B cell (primary cell): Measurements from ENCODE around the gene PRSS8. TPM values are rescaled to one million over a fixed set of nuclear protein-coding genes. Genes with fewer than 3 reads are reported as not detected.

Experiments used
- ATAC-seq: fragments of 200-7000 bp; cut with Tn5 transposase; one replicate; pipeline ENCODE4 v1.10.0; 2021; ENCODE audit warnings: low read depth, mild to moderate bottlenecking, moderate number of reproducible peaks, moderate library complexity
- CTCF ChIA-PET: fragments of 350-600 bp; sonication (Branson Sonifier 250); formaldehyde crosslinking; loops from one replicate; lab custom pipeline; 2021; ENCODE audit warnings: antibody characterized with exemption, inconsistent platforms; lab: Charles Lee
- POLR2A ChIA-PET: fragments of 350-600 bp; sonication (Branson Sonifier 250); formaldehyde crosslinking; loops from one replicate; lab custom pipeline; 2021; ENCODE audit warnings: antibody characterized with exemption; lab: Charles Lee
- DNase-seq: peaks from one replicate; pipeline ENCODE4 v3.0.0; 2013
- H2AFZ ChIP-seq: 2 replicates; pipeline ENCODE4 v1.6.1; 2012; ENCODE audit warnings: mild to moderate bottlenecking, low read depth, low read length; ENCODE audit not compliant: insufficient read depth, poor library complexity, severe bottlenecking
- H3K27ac ChIP-seq, 2 donors: 1 replicate in 1 of 2; 2 replicates in 1 of 2; pipeline ENCODE4 v1.5.1; 2012 to 2013; ENCODE audit warnings: low read length in 2 of 2, mild to moderate bottlenecking in 2 of 2, moderate library complexity in 1 of 2
- H3K27me3 ChIP-seq, 4 experiments: fragments of 200-600 bp in 1 of 4; sonication (generic) in 1 of 4; replicated peaks in 1 of 4; 1 replicate in 2 of 4; 2 replicates in 2 of 4; pipeline versions ENCODE4 v1.6.1 to v1.7.0; 2013 to 2016; ENCODE audit warnings: low read length in 3 of 4, mild to moderate bottlenecking in 2 of 4, mixed read lengths in 1 of 4, moderate library complexity in 1 of 4; ENCODE audit not compliant: insufficient read depth in 4 of 4, control insufficient read depth in 3 of 4; ENCODE audit errors: control extremely low read depth in 1 of 4
- H3K36me3 ChIP-seq, 2 experiments: replicated peaks in 1 of 2; 1 replicate in 1 of 2; 2 replicates in 1 of 2; pipeline versions ENCODE4 v1.6.1 to v1.7.1; 2013; ENCODE audit warnings: low read length in 1 of 2; ENCODE audit not compliant: insufficient read depth in 2 of 2, control insufficient read depth in 1 of 2; ENCODE audit errors: control extremely low read depth in 1 of 2, extremely low read depth in 1 of 2
- H3K4me1 ChIP-seq, 2 donors: fragments of 200-600 bp in 1 of 2; sonication (generic) in 1 of 2; 1 replicate in 1 of 2; 2 replicates in 1 of 2; pipeline versions ENCODE4 v1.5.1 to v1.6.1; 2013 to 2017; ENCODE audit warnings: low read length in 2 of 2; ENCODE audit not compliant: control insufficient read depth in 2 of 2, insufficient read depth in 2 of 2
- H3K4me2 ChIP-seq: replicated peaks from 2 replicates; pipeline ENCODE3; 2012; ENCODE audit warnings: mild to moderate bottlenecking, low read depth, low read length; ENCODE audit not compliant: poor library complexity, severe bottlenecking
- H3K4me3 ChIP-seq, 5 experiments: fragments of 200-600 bp in 1 of 5; sonication (generic) in 1 of 5; 1 replicate in 3 of 5; 2 replicates in 2 of 5; pipeline versions ENCODE4 v1.5.1 to v1.7.0; 2011 to 2016; ENCODE audit warnings: low read length in 4 of 5, mild to moderate bottlenecking in 4 of 5, low read depth in 2 of 5, control low read depth in 1 of 5, moderate library complexity in 1 of 5; ENCODE audit not compliant: insufficient read depth in 1 of 5; ENCODE audit errors: control extremely low read depth in 1 of 5, extremely low read depth in 1 of 5
- H3K79me2 ChIP-seq: fragments of 200-600 bp; sonication (generic); one replicate; pipeline ENCODE4 v1.6.0; 2016; ENCODE audit warnings: low read length; ENCODE audit not compliant: control insufficient read depth, insufficient read depth
- H3K9ac ChIP-seq: fragments of 200-600 bp; sonication (generic); 2 replicates; pipeline ENCODE4 v1.6.1; 2017; ENCODE audit warnings: mild to moderate bottlenecking, low read length, moderate library complexity
- H3K9me3 ChIP-seq, 3 donors: one replicate each; pipeline versions ENCODE4 v1.6.1 to v1.7.1; 2013; ENCODE audit warnings: low read length in 2 of 3; ENCODE audit not compliant: control insufficient read depth in 2 of 3, insufficient read depth in 1 of 3; ENCODE audit errors: control extremely low read depth in 1 of 3
- H4K20me1 ChIP-seq: 2 replicates; pipeline ENCODE4 v1.6.0; 2012; ENCODE audit warnings: mild to moderate bottlenecking, low read length; ENCODE audit not compliant: insufficient read depth, control insufficient read depth, poor library complexity, severe bottlenecking
- H3K27ac Mint-ChIP-seq: one replicate; pipeline ENCODE4 v1.8.0; 2021; ENCODE audit warnings: mixed read lengths
- H3K27me3 Mint-ChIP-seq: one replicate; pipeline ENCODE4 v1.8.0; 2021; ENCODE audit warnings: mixed read lengths
- H3K4me1 Mint-ChIP-seq: one replicate; pipeline ENCODE4 v1.8.0; 2021; ENCODE audit warnings: mixed read lengths
- H3K4me3 Mint-ChIP-seq: one replicate; pipeline ENCODE4 v1.8.0; 2021; ENCODE audit warnings: mixed read lengths
- H3K9me3 Mint-ChIP-seq: one replicate; pipeline ENCODE4 v1.8.0; 2022; ENCODE audit warnings: mixed read lengths; ENCODE audit not compliant: insufficient read depth
- EZH2 ChIP-seq: IDR thresholded peaks from 2 replicates; pipeline ENCODE4 v1.6.1; 2012; ENCODE audit warnings: borderline replicate concordance, low read depth, mild to moderate bottlenecking, moderate library complexity, low read length; ENCODE audit not compliant: insufficient read depth, poor library complexity, severe bottlenecking
- WGBS: methylation state at CpG from one replicate; pipeline ENCODE4 v1.1.5; 2013; ENCODE audit warnings: missing lambda C conversion rate; ENCODE audit not compliant: insufficient coverage; 5-methylcytosine and 5-hydroxymethylcytosine counted together
- intact Hi-C: fragments of 100-400 bp; cut with micrococcal nuclease; formaldehyde crosslinking; loops from one replicate; pipeline ENCODE4 v1.10.0; 2022
- polyA plus RNA-seq: library from polyadenylated mRNA; depleted of rRNA; stranded (reverse); fragments of >200 nt; gene quantifications from 2 replicates; pipeline ENCODE4 v1.2.3, GENCODE V29; 2012
- total RNA-seq, 2 donors: library from RNA; stranded (reverse); fragments of 120-200 nt in 1 of 2; gene quantifications; 1 replicate in 1 of 2; 2 replicates in 1 of 2; pipeline versions ENCODE4 v1.2.3 to v1.2.4, GENCODE V29; 2013 to 2022
- TF ChIP-seq, protein P1 (sequence below): fragments of 200-600 bp; IDR thresholded peaks from one replicate; pipeline ENCODE4 v1.8.0; 2022; ENCODE audit warnings: antibody characterized with exemption, mild to moderate bottlenecking

PRSS8 gene
- total and polyA plus RNA-seq, 2 donors (not counting 1 experiment from before 2014, with no cell fraction given), result not detected

DNA sequence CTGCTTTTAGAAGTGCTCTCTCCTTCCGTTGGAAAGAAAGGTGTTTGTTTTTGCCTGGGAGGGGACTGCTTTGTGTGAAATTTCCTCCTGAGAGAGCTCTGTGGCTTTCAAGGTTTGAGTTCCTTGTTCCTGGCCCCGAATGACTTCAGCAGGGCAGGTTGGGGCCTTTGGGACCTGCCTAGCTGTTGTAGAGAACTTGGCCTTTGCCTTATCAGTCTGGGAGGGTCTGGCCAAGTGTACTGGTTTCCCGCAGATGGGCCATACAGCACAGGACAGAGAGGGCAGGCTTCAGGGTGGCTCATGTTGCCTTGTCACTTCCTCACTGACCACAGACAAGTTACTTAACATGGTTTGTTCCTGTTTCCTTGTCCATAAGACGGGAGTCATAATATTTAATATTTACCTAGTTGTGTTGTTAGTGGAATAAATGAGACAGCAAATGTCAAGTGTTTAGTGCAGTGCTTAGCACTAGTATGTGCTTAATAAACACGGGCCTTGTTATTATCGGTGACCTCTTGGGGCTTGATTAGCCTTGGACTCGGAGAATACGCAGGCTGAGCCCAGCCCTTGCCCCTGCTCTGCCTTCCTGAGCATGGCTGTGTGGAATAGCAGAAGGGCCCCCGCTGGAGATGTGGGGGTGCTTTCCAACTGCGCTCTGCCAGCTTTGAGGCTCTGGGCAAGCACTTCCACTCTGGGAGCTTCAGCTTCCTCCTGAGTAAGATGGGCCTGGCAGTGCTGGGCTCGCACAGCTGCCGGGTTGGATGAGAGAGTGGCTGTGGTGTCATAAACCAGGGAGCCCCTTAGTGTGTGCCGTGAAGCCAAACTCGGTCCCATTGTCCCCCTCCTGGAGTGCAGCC is 6.6 kb downstream of the PRSS8 start:
- H3K79me2 ChIP-seq, result peaks cover 15% of the 10 kb centered on the region
- H3K36me3 ChIP-seq, result peaks cover 0 to 63% of the 10 kb centered on the region in 2 experiments
- no peak overlapping the region for H3K4me3 ChIP-seq
- DNase-seq (no peak), ATAC-seq (no peak)
- intact Hi-C loops, result no loop called here
- H2AFZ ChIP-seq, result no peak overlapping the region
- no peak overlapping the region for H3K4me3 Mint-ChIP-seq
- H3K27ac Mint-ChIP-seq, result no peak overlapping the region
- H3K9ac ChIP-seq, result no peak overlapping the region
- H3K27ac ChIP-seq, result no peak overlapping the region
- no peaks in the 10 kb centered on the region for H3K27me3 ChIP-seq
- CTCF ChIA-PET, result interaction anchor here (2.0 kb wide), 1 partner anchor 254 kb away, joined by 4 read pairs; no protein-coding TSS in a partner anchor
- POLR2A ChIA-PET, result interaction anchor here (0.6 kb wide), 1 partner anchor 11 kb away, joined by 3 read pairs; the partner anchor contains the start of gene KAT8
- H3K9me3 ChIP-seq, result no peaks in the 10 kb centered on the region
- WGBS, result 56% methylated on average over 13 of the region's 14 CpGs
- H3K4me1 ChIP-seq, result no peaks in the 10 kb centered on the region
- no peaks in the 10 kb centered on the region for H3K27me3 Mint-ChIP-seq
- TF ChIP-seq, protein P1, sequence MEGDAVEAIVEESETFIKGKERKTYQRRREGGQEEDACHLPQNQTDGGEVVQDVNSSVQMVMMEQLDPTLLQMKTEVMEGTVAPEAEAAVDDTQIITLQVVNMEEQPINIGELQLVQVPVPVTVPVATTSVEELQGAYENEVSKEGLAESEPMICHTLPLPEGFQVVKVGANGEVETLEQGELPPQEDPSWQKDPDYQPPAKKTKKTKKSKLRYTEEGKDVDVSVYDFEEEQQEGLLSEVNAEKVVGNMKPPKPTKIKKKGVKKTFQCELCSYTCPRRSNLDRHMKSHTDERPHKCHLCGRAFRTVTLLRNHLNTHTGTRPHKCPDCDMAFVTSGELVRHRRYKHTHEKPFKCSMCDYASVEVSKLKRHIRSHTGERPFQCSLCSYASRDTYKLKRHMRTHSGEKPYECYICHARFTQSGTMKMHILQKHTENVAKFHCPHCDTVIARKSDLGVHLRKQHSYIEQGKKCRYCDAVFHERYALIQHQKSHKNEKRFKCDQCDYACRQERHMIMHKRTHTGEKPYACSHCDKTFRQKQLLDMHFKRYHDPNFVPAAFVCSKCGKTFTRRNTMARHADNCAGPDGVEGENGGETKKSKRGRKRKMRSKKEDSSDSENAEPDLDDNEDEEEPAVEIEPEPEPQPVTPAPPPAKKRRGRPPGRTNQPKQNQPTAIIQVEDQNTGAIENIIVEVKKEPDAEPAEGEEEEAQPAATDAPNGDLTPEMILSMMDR, result no peak
- TF ChIP-seq EZH2, result no peak
- H3K4me2 ChIP-seq, result no peak overlapping the region
- H3K4me1 Mint-ChIP-seq, result no peaks in the 10 kb centered on the region
- H4K20me1 ChIP-seq, result no peaks in the 10 kb centered on the region
- no peaks in the 10 kb centered on the region for H3K9me3 Mint-ChIP-seq

GRCh38 chr16:31127182-31127581 is 8.3 kb downstream of the PRSS8 start:
- H2AFZ ChIP-seq, result no peak overlapping the region
- Mint-ChIP-seq H3K9me3 (no peaks in the 10 kb centered on the region), H3K4me1 (no peaks in the 10 kb centered on the region), H3K27ac (no peak overlapping the region), H3K4me3 (no peak overlapping the region), H3K27me3 (no peaks in the 10 kb centered on the region)
- H3K9ac ChIP-seq, result no peak overlapping the region
- H4K20me1 ChIP-seq, result no peaks in the 10 kb centered on the region
- WGBS, result 98% methylated on average over 13 of the region's 13 CpGs
- TF ChIP-seq EZH2, result no peak
- TF ChIP-seq, protein P1, result no peak
- peaks cover 0 to 66% of the 10 kb centered on the region in 2 experiments for H3K36me3 ChIP-seq
- no peak overlapping the region for H3K27ac ChIP-seq
- no peaks in the 10 kb centered on the region for H3K27me3 ChIP-seq
- ATAC-seq (no peak), DNase-seq (no peak)
- H3K4me1 ChIP-seq, result no peaks in the 10 kb centered on the region
- ChIA-PET POLR2A (interaction anchor here (0.8 kb wide), 1 partner anchor 9 kb away, joined by 3 read pairs; no protein-coding TSS in a partner anchor), CTCF (interaction anchor here (1.0 kb wide), 2 partner anchors 10 to 15 kb away, joined by 3 read pairs; partner anchors contain the start of gene KAT8)
- no peaks in the 10 kb centered on the region for H3K9me3 ChIP-seq
- H3K4me3 ChIP-seq, result no peak overlapping the region
- intact Hi-C loops, result no loop called here
- peaks cover 15% of the 10 kb centered on the region for H3K79me2 ChIP-seq
- H3K4me2 ChIP-seq, result no peak overlapping the region
